Ecto neural progenitor cell (in vitro differentiated cells): ENCODE measurements around the gene CD82.

Experiments used
- DNase-seq: peaks from one replicate; pipeline ENCODE4 v3.0.0-alpha.2; 2018; ENCODE audit warnings: low spot score

The CD82 gene

GRCh38 chr11:44561964-44562734 is 3.3 kb upstream of the CD82 start:
- no peak for DNase-seq

DNA sequence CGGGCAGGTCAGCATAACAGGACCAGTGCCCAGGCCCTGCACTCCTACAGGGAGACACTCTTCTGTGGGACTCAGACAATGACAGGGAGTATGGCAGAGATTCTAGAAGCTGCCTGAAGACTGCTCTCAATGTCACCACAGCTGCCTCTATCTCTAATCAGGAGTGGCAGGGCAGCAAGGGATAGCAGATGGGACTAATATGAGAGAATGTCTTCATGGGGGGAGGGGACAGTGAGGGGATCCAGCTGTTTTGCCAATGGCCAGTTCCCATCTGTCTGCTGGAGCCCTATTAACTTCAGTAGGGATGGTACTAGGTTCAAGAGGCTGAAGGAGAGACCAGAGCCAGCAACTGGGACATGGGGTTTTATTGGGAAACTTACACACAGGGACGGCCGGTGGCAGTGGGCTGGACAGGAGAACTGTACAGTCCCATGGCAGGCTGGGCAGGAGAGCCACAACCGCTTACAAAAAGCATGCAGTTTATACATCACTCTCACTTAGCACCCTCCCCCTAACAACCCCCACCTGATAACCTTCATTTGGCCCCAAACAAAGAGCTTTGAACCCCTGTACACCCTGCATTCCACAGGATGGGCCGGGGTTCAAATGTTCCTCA is 2.5 kb upstream of the CD82 start:
- DNase-seq, result no peak

DNA sequence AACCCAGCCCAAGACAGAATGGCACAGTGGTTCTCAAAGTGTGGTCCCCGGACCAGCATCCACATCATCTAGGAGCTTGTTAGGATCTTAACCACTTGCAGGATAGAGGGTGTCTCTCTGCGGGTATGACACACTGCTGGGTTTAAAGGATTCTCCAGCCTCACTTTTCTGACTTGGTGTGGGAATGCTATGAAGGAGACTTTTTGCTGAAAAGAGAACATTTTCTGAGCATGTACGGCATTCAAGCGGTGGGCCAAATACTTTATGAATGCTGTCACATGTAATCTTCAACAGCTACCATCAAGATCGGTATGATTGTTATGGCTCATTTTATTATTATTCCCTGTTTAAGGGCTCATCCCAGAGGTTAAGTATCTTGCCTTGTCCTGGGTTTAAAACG is 1.8 kb upstream of the CD82 start:
- DNase-seq, result no peak

DNA sequence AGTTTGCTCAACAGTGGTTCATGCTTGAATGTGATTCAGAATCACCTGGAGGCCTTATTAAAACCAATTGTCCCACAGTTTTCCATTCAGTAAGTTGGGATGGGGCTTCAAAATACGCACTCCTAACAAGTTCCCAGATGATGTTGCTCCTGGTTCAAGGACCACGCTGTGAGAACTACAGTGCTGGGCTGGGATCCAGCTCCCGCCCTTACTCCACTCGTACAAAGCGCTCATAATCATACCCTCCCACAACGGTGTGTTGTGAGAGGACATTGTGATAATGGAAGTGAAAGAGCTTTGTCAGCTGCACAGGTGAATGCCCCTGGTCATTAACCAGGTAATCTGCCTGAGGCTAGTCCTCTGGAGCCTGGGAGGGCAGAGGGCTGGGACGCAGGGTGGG is 1.3 kb upstream of the CD82 start:
- no peak for DNase-seq

- DNase-seq, result no peak
Measured at GRCh38 chr11:44564670-44565210, 723 bp upstream of the CD82 start.

DNA sequence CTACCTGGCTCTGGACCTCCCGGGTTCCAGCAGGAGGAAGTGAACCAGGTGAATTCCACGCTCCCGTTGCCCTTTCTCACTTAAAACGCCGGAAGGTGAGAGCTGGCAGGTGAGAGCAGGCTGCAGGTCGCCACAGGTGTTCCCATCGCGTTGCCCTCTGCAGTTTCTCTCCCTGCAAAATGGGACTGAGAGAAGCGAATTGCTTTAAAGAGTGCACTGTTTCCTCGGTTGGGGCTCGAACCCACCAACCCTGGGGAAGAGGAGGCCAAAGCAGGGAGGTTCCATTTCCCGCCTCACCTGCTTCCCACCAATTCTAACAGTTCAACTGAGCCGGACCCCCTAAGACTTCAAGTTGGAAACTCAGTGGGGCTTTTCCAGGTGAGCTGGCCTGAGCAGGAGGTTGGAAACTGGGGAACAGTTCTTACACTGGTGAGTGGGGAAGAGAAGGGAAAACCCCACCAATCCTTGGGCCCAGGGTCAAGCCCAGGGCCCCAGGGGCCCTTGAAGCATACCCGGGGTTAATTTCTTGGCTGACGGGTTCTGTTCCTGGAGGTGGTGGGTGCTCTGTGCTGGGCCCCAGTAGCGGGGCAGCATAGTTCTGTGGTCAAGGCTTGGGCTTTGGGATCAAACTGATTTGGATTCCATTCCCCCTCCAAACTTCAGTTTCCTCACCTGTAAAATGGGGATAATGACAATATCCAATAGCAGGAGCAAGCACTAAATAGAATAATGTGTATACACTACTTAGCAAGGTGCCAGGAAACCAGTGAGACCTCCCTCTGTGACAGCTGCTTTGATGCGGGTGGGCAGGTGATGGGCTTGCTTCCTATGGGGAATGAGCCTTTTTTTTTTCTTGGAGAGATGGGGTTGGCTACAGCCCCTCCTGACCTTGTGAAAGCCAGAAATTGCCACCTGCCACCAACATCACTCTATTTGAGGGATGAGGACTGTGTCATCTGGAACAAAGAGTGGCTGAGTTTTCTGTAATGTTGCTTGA is 788 bp downstream of the CD82 start:
- no peak for DNase-seq

- DNase-seq, result no peak
Measured at GRCh38 chr11:44566952-44567875, 1.8 kb downstream of the CD82 start.

DNA sequence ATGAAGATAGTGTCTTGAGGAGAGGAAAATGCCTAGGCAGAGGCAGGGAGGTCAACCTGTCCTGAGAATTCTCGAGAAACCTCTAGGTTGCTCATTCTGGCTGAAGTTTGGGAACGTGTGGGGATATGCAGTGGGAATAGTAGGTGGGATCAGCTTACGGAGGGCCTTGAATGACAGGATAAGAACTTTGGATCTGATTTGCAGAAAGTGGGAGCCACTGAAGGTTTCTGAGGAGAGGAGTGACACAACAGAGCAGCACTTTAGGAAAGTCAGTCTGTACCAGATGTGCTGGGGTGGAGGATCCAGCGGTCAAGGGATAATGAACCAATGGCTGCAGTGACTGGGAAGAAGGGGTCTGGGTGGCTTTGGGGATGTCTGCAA is 2.4 kb downstream of the CD82 start:
- no peak for DNase-seq

GRCh38 chr11:44568331-44568657 is 2.8 kb downstream of the CD82 start:
- DNase-seq, result no peak

DNA sequence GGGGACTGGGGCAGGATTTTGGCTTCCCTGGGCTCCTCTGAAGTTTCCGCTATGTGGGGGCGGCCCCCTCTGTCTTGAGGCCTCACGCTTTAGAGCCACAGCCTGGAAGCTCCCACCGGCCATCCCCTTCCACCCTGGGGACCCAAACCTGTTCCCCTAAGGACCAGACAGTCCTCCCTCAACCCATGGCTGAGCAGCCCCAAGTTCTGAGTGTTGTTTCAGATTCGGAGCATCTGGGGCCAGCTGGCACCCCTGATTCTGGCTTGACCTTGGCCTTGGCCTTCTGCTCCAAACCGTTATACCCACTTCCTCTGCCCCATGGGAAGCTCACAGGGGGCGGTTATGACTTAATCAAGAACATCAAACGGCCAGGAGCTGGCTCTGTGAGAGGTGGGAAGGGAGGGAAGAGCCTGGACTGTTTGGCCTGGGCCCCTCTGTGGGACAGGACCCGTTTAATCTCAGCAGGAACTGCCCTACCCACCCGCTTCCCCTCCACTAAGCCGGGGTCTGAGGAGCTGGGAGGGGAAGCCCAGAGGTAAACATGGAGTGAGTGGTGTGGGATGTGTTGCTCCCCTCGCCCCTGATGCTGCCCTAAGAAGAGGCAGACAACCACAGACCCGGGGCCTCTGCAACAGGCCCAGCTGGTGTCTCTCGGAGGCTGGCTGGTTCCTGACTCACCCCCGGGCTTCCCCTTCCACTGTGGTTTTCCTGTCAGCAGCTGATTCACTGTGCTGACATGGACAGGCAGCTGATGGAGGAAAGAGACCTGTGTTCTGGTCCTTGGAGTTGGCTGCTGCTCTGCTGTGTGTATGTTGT is 3.4 kb downstream of the CD82 start:
- DNase-seq, result no peak

DNA sequence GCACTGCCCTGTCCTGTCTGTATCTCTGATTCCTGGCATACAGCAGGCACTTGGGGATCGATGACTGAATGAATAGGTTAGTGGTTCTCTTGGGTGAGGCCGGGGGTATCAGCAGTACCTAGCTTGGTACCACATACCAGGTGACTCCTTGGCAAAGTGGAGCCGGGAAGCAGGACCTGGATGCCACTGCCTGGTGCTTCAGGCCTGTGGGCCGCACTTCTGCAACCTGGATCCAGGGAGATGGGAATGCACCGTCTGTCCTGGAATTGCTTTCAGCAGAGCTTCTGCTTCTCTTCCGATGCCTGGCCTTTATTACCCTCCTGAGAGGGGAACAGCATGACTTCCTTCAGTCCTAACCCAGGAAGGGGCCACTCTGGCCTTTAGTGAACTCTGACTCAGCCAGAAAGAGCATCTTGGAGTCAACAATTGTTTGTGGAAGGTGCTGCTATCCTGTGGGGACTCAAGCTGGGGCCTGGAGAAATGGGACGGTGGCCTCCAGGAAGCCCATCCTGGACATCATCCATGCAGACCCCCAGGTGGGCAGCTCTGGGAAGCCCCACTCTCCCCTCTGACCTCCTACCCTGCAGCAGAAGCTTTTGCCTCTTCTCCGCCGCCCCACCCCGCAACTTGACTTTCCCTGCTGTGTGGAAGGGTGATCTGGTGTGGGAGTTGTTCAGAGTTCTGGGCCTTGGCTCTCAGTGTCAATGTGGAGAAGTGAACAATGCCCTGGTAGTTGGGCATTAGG is 5.1 kb downstream of the CD82 start:
- DNase-seq, result no peak

DNA sequence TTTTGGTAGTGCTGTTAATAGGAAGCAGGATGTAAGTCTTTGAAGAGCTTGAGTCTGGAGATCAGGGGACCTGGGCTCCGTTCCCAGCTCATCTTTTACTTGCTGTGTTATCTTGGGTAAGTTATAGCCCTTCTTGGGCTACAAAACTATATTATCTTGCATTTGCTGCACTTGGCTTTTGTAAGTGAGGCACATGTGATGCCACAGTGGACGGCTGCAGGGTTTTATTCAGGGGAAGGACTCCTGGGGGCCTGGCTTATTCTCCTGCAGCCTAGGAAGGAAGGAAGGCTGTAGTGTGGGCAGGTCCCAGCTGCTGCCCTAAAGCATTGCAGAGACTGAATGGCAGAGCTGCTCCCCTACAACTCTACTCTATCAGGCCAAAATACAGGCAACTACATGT is 6.4 kb downstream of the CD82 start:
- DNase-seq, result no peak

DNA sequence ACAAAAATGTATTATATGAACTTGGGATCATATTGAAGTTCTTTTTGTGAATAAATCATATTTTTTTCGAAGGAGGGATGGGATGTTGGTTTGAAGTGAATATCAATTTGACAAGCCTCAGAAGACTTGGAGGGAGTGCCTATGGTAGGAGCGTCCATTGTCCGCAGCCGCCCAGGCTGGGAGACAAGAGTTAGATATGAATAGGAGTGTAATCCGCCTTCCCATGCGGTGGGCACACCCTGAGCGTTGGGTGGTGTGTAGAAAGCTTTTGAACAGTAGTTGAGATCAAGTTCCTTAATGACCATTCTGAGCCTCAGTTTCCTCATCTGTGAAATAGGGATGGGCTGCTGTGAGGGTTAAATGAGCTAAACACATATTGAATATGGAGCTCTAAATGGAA is 7.0 kb downstream of the CD82 start:
- no peak for DNase-seq

- DNase-seq, result no peak
Measured at GRCh38 chr11:44572884-44573283, 7.4 kb downstream of the CD82 start.

DNA sequence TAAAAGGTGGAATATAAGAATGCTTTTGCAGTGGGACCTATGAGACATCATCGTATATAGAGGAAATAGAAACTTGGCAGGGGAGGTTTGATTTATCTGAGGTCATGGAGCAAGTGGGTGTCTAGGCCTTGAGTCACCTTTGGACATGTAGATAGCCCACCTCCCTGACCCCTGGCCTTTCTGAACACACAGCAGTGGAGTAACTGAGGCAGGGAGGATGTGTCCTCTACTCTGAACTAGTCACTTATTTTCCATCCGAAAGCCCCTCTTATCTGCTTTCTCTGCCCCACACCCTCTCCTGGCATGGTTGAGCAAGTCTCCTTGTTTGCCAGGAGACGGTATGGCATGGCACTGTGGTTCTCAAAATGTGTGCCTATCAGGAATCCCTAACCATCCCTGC is 7.9 kb downstream of the CD82 start:
- no peak for DNase-seq

DNA sequence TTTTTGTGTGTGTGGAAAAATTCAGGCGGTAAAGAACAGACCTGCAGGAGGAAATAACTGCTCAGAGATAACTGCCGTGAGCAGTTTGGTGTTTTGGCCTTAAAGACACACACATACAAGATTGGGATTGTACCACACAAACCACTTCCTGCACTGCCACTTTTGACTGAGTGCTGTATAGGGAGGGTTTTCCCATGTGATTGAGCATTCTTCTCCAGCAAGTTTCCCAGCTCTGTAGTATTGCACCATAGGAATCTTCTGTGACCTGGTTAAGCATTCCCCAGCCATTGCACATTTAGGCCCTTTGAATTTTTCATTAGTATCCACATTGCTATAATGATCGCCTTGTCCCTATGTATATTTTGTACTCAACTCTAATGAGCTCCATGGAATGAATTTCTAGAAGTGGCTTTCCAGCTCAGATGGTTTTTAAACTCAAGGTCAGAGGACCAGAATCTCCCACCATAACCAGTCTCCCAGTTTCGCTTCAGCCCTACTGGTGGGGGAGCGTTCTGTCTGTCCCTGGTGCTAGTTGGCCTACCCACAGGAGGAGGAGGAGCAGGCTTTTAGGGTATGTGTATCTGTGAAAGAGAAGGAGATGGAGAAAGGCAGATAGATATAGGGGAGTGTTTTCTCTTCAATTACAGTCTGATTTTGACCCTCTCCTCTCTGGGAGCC is 9.3 kb downstream of the CD82 start:
- DNase-seq, result no peak

- no peak for DNase-seq
Measured at GRCh38 chr11:44575288-44575672, 9.8 kb downstream of the CD82 start.

GRCh38 chr11:44575962-44576361 is 10.5 kb downstream of the CD82 start:
- no peak for DNase-seq

DNA sequence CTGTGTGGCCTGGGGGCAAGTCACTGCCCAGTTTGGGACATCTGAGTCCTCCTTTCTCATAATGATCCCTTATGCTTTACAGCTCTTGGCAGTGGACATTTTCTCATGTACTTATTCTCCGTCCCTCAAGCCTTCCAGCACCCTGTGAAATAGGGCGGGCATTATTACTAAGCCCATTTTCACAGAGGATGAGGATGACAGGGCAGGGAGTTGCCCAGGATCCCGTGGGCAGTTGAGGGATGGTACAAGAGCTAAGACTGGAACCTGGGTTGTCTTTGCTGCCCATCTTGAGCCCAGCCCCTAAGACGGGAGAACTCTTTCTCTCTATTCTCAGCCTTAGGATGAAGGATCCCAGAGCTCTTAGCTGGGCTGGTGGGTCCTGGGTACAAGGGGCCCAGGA is 11.2 kb downstream of the CD82 start:
- no peak for DNase-seq
